Right ventricle myocardium inferior (tissue), 1 donor: ENCODE measurements around the gene EDDM13. TPM values are rescaled to one million over a fixed set of nuclear protein-coding genes. Genes with fewer than 3 reads are reported as not detected.
"Not testable (repeated sequence)": the region's sequence is repeated elsewhere in the genome, so short reads cannot be mapped to it uniquely, and the experiment has no call there.

Experiments used
- ATAC-seq: fragments of 200-7000 bp; cut with Tn5 transposase; one replicate; pipeline ENCODE4 v1.9.1; 2020; ENCODE audit warnings: mild to moderate bottlenecking, moderate library complexity
- DNase-seq: peaks from one replicate; pipeline ENCODE4 v3.0.0; 2021; ENCODE audit errors: missing footprints
- intact Hi-C: fragments of 100-400 bp; cut with DNase I; formaldehyde crosslinking; loops from one replicate; pipeline ENCODE4 v1.11.0; 2022
- long read RNA-seq: library from polyadenylated mRNA; unstranded; transcript quantifications from one replicate; pipeline ENCODE4 v2.0.0, GENCODE V29; 2021
- total RNA-seq: library from RNA; stranded (reverse); fragmentation: NEBNext Ultra II Directional; extraction: Animal tissue kit (Norgen Biotek cat#: 25700); gene quantifications from one replicate; pipeline ENCODE4 v1.2.1, GENCODE V29; 2021
- donor health status: DM: no; HTN: yes; CAD: no; lungs with severe emphysema.

EDDM13 gene
- total RNA-seq = not detected
- long read RNA-seq = 0 reads

GRCh38 chr19:56272161-56272798 lies at the start of gene EDDM13:
TSS of gene EDDM13 (plus strand) at chr19:56272748. CDS start at chr19:56272835, 87 bp downstream.
- intact Hi-C loops = no loop called here
- ATAC-seq = no peak
- DNase-seq = no peak

- no peak for ATAC-seq
- intact Hi-C loops = no loop called here
- DNase-seq = no peak
Measured at GRCh38 chr19:56222901-56223300, 49.6 kb upstream of the EDDM13 start.

GRCh38 chr19:56223481-56223880 lies 49.1 kb upstream of the EDDM13 start:
- ATAC-seq = no peak
- intact Hi-C loops = no loop called here
- no peak for DNase-seq

- intact Hi-C loops = no loop called here
- DNase-seq = no peak
- ATAC-seq = no peak
Measured at GRCh38 chr19:56245121-56245740, 27.3 kb upstream of the EDDM13 start.

GRCh38 chr19:56245764-56246163 lies 26.8 kb upstream of the EDDM13 start:
- DNase-seq, ATAC-seq, intact Hi-C loops: not testable (repeated sequence)

- ATAC-seq, intact Hi-C loops, DNase-seq: not testable (repeated sequence)
Measured at GRCh38 chr19:56248736-56249338, 23.7 kb upstream of the EDDM13 start.

- ATAC-seq (peak; percentile 77), DNase-seq (peak; percentile 88)
- intact Hi-C loops = loop anchor here (1.0 to 5.0 kb wide), 2 partner anchors 80 to 99 kb away; no protein-coding TSS in a partner anchor
Measured at GRCh38 chr19:56252699-56253422, 19.7 kb upstream of the EDDM13 start.

- ATAC-seq (no peak), DNase-seq (no peak)
- intact Hi-C loops = loop anchor here (1.0 to 5.0 kb wide), 2 partner anchors 80 to 99 kb away; no protein-coding TSS in a partner anchor
Measured at GRCh38 chr19:56253737-56254136, 18.8 kb upstream of the EDDM13 start.

- intact Hi-C loops = no loop called here
- no peak for DNase-seq
- ATAC-seq = no peak
Measured at GRCh38 chr19:56258272-56258671, 14.3 kb upstream of the EDDM13 start.

GRCh38 chr19:56261145-56261544 lies 11.4 kb upstream of the EDDM13 start:
- no peak for ATAC-seq
- intact Hi-C loops = no loop called here
- DNase-seq = no peak

GRCh38 chr19:56261932-56262331 lies 10.6 kb upstream of the EDDM13 start:
- DNase-seq, ATAC-seq, intact Hi-C loops: not testable (repeated sequence)

GRCh38 chr19:56263319-56263718 lies 9.2 kb upstream of the EDDM13 start:
- intact Hi-C loops = no loop called here
- no peak for ATAC-seq
- no peak for DNase-seq

GRCh38 chr19:56266051-56266450 lies 6.5 kb upstream of the EDDM13 start:
- DNase-seq = no peak
- no peak for ATAC-seq
- intact Hi-C loops = no loop called here

- DNase-seq (no peak), ATAC-seq (no peak)
- intact Hi-C loops = no loop called here
Measured at GRCh38 chr19:56269348-56269747, 3.2 kb upstream of the EDDM13 start.

- DNase-seq (no peak), ATAC-seq (no peak)
- intact Hi-C loops = no loop called here
Measured at GRCh38 chr19:56270676-56271075, 1.9 kb upstream of the EDDM13 start.

GRCh38 chr19:56271151-56271550 lies 1.4 kb upstream of the EDDM13 start:
- intact Hi-C loops = no loop called here
- ATAC-seq (no peak), DNase-seq (no peak)

- ATAC-seq = no peak
- intact Hi-C loops = no loop called here
- DNase-seq = no peak
Measured at GRCh38 chr19:56273563-56274117, 1.1 kb downstream of the EDDM13 start.

- DNase-seq (no peak), ATAC-seq (no peak)
- intact Hi-C loops = no loop called here
Measured at GRCh38 chr19:56282809-56283208, 10.3 kb downstream of the EDDM13 start.

GRCh38 chr19:56284746-56285145 lies 12.2 kb downstream of the EDDM13 start:
- no peak for DNase-seq
- intact Hi-C loops = no loop called here

More at GRCh38 chr19:56284746-56285145, 12.2 kb downstream of the EDDM13 start:
- ATAC-seq = no peak
